Activated CD8-positive, alpha-beta memory T cell treated with anti-CD3 and anti-CD28 coated beads, Interleukin-2, amount 50 U/mL, for 1 hour (primary cell): ENCODE results near the gene NFX1.
A peak's percentile ranks its signal among the peaks of the same experiment; 100 is the strongest.

Experiments
- DNase-seq: peaks from one replicate; pipeline ENCODE4 v3.0.0-alpha.2; 2020; ENCODE audit errors: extremely low read depth

Gene NFX1

DNA sequence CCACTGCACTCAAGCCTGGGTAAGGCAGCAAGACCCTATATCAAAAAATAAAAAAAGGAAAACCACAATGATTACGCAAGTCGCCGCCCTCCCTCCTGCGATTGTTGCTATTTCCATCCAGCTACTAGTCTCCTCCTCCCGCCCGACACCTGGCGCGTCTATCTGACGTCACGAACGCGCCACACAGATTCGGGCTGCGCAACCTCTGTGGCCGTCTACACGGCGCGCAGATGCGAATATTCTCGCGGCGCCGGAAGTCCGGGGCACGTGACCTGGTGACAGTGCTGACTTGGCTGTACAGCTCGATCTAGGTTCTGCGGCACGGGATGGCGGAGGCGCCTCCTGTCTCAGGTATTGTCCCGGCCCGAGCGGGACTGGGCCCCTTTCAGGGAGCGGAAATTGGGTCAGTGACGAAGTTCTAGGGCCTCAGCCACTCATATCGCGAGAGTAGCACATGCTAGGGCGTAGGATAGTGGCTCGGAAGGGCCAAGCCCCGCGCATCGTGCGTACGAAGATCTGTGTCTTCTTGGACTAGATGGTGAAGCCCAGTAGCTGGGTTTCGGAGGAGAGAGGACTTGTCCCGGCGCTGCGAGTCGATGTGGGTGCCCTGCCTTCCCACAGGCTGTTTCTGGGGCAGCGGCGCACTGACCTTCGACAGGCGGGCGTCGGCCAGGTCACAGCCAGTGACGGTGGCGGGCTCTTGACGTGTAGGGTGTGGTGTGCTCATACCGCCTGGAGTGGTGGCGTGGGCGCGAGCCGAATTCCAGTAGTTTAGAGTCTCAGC lies at the start of gene NFX1:
Gene NFX1 (plus strand): TSS at position 270 of the 784 bp plus-strand sequence. CDS start 57 bp downstream, at position 327.
- peak; percentile 99 for DNase-seq

DNA sequence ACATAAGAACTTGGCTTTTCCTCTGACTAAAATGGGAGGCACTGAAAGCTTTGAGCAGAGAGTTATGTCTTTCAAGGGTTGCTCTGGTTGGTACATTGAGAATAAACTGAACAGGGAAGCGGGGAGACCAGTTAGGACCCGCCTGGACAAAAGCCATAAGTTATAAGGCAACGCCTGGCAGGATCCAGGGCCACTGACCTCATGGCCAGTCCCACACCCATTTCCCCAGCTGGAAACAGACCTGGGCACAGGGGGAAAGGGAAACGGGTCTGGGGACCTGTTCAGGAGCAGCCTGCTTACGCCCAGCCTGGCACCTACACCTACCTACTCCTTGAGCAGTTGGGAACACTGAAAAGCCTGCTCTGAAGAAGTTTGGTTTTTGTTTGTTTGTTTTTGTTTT lies 49.0 kb upstream of the NFX1 start:
- no peak for DNase-seq

DNA sequence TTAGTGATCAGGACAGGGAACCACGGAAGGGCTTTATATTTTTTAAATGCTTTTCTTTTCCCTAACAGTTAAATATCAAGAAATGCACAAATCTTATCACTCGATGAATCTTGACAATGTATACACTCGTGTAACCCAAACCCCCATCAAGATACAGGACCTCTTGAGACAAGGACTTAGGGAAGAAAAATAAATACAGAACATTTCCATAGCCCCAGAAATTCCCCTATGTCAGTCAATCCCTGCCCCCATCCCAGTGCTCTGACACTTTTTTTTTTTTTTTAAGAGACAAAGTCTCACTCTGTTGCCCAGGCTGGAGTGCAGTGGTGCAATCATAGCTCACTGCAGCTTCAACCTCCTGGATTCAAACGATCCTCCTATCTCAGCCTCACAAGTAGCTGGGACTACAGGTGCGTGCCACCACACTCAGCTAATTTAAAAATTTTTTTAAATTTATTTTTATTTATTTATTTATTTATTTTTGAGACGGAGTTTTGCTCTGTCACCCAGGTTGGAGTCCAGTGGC lies 47.6 kb upstream of the NFX1 start:
- no peak for DNase-seq

DNA sequence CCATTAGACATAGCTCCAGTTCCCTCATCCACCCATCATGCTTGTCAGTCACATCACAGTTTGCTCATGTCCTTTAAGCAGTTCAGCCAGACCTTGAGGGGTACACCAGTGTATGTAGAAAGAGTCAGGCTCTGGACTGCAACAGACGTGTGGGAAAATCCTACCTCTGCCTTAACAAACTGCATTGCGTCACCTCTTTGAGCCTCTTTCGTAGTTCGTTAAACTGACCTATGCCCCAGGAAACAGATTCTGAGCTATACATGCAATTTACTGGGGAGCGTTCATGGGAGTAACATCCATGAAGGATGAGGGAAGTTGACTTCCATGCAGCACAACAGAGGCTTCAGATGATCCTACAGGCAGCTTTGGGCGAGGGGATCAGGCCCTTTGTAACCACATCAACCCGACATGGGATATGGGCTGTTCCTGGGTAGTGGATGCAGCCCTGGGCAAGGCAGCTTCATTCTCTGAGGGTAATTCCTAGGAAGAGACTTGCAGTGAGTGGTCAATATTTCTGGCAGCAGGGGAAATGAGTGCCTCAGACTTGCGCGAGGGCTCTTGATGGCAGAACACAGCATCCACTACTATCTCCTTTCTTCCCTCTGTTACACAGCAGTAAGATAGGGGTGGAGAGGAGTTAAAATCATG lies 46.1 kb upstream of the NFX1 start:
- no peak for DNase-seq

DNA sequence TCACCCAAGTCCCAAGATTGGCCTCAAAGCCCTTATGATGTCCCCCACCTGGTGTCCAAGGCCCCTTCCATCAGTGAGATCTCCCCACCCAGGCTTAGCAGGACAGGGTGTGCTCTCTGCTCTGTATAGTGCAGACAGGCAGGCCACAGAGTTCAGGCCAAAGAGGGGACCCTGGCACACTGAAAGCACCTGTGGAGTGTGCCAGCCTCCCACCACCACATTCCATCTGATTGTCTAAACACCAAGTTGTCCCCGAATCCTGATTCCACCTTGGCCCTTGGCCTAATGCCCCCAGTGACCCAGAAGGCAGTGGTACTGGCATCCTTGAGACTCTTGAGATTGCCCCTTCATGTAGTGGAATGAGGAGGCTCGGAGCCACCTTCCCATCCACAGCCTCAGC lies 45.0 kb upstream of the NFX1 start:
- DNase-seq = no peak

DNA sequence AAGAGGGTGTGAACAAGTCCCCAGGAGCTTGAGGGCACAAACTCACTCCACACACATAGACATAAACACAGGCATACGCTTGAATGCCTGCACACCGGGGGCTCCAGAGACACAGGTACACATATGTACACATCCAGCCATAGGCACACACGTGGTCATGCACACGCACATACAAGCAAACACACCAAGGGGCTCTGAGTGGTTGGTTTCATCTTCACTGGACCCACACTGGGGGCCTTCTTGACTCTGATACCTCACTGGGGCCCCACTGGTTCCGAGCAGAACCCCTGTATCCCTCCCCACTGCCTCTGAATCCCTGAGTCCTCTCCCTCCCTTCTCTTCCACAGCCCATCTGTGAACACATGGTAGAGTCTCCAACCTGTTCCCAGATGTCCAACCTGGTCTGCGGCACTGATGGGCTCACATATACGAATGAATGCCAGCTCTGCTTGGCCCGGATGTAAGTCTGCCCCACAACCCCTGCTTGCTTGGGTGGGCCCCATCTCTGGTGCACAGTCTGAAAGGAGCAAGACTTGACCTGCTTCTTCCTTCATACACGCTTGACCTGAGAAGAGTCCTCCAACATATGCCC lies 44.0 kb upstream of the NFX1 start:
- DNase-seq = no peak

DNA sequence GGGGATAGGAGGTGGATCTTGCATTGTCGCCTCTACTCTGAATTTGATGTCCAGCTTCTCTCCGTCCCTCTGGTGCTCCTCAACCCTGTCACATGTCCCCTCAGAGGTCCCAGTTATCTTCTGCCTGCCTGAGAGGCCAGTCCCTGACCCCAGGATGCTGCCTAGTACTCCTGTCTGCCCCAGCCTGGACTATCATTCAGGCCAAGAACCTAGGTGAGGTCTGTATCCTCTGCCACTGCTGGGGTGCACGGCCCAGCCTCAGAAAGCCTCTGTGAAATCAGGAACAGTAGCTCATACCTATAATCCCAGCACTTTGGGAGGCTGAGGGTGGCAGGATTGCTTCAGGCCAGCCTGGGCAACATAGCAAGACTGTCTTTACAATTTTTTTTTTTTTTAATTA lies 41.7 kb upstream of the NFX1 start:
- no peak for DNase-seq

DNA sequence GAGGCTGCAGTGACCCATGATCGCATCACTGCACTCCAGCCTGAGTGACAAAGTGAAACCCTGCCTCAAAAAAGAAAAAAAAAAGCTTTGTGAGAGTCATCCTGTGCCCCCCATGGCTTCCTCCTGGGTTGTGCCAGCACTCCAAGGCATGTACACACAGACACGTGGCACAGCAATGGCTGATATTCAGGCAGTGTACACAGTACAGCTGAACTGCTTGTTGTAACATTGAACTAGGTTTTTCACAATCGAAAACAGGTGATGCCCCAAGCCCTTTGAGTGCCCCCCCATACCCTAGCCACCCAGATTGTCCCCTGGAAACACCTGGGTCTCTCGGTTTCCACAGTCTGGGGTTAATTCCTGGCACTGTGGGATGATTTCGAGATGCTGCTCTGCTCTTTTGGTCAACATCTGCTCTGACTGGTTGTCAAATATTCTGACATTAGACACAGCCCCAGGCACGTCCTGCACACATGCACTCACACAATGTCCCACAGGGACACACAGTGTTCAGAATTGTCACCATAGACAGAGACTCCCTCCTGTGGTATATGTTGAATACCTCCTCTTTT lies 41.1 kb upstream of the NFX1 start:
- DNase-seq = no peak

DNA sequence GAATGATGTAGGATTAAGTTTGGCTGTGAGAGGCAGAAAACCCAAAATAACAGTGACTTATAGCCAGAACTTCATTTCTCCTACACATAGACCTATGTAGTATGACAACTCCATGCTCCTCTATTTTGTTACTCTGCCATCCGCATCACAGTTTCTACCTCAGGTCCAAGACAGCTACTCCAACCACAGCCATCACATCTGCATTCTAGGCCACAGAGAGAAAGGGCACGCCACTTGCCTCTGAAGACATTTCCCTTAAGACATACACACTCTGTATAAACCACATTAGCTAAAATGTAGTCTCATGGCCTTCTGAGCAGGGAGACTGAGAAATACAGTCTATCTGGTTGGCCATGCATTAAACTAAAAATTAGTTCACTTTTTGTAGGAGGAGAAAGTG lies 40.3 kb upstream of the NFX1 start:
- DNase-seq = no peak

DNA sequence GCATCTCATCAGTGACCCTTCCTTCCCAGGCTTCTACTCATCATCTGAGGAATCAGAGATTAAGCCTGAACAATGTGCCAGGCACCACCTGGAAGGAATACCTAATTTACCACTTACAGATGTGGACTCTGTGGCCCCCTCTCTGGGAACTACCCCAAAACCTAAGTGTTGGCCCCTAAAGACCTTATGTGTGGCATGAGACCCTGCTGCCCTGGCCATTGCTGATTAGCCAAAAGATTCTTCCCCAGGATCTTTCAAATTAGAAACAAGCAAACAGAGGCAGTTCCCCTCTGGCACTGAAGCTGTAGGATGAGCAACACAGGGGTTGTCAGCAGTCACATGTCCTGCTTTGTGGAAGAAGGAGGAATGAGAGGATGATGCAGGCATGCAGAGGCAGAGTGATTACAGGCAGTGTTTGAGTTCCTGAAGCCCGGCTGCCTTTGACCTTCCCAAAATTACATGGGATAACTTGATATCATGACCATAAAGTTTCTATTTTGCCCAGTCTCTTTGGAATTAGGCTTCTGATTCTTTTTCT lies 39.8 kb upstream of the NFX1 start:
- DNase-seq = no peak

DNA sequence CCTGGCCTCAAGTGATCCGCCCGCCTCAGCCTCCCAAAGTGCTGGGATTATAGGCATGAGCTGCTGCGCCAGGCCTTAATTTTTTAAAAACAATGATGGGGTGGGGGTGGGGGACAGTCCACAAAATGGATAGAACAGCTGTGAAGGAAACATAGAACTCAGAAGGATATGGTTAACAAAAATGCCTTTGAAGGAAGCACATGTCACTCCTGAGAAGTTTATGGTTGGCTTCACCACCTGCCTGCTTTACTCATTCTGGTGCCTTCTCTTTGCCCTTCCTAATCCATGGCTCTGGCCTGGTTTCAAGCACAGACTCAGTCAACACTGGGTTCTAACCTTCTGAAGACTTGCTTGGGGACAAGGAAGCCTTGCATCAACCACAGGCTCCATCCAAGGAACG lies 36.1 kb upstream of the NFX1 start:
- no peak for DNase-seq

DNA sequence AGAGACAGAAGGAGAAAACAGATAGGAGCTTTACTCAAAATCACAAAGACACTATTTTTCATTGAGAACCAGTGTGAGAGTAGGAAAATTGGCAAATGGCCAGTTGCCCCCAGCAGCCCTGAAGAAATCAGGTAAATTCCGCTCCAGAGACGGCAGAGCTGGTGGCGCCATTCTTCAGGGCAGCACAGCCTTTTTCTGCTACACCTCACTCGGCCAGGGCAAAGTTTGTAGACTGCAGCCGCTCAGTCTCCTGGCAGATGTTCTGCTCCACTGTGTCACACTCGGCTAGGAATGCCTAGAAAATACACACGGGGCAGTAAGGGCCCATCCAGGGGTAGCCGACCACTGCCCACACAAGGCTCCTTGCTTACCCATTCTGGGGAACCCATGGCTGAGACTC lies 35.3 kb upstream of the NFX1 start:
- DNase-seq = no peak

DNA sequence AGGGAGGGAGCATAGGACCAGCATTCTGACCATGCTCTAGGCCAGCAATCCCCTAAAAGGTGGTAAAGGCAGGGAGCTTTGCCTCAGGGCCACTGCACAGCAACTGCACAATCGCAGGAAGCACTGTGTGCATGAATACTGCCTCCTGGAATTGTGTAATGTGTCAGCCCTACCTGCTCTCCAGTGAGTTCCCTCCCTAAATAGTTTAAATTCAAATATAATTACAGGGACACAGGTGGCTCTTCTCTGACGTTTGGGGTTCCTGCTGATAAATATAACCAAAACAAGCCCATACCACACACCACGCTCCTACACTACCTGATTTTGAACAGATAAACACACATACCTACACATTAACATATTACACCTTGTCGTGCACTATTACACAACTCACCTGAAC lies 34.8 kb upstream of the NFX1 start:
- no peak for DNase-seq

DNA sequence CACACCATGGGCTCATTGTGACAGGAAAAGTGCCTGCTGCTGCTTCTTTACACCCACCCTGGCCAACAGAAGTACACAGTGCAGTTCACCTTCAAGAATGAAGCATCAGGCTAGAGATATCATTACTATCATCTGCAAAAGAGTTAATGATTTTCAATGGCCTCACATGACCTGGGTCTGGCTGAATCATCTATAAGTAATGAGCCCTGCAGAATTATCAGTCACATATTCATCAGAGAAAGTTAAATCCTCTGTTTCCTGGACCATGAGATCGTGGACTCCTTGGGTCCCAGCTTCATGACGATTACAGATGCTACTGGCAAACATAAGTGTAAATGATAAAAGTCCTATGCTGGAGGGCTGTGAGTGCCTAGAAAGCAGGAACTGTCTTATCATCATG lies 34.1 kb upstream of the NFX1 start:
- no peak for DNase-seq

DNA sequence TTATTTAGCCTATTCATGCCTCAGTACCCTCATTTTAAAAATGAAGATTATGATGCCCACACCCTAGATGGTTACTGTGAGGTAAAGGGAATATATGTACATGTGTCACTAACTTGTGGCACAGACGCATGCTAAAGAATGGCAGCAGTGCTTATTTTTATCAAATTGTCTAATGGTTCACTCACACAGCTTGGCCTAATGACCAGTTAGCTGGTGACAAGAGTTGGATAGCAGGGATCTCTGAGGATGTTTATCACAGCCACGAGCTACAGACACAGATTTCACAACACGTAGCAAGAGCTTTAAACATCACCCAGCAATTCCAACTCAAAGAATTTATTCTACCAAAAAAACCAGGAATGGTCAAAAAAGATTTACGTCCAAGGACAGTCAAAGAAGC lies 33.0 kb upstream of the NFX1 start:
- no peak for DNase-seq

DNA sequence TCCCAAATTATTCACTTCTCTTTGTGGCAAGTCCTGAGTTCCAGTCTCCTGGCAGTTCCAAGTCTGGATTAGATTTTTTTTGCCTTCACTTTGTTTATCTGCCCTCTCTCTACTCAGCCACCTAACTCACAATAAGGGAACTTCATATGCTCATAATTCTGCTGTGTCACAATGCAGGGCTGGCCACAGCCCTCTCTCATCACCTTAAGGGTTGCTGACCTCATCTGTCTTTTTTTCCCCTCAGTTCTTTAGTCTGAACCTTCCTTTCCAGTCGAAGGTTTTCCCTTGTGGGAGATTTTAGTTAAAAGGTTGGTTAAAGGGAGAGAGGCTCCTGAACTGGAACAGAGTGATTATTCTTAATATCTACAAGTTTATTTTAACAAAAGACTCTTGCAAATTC lies 29.9 kb upstream of the NFX1 start:
- no peak for DNase-seq

DNA sequence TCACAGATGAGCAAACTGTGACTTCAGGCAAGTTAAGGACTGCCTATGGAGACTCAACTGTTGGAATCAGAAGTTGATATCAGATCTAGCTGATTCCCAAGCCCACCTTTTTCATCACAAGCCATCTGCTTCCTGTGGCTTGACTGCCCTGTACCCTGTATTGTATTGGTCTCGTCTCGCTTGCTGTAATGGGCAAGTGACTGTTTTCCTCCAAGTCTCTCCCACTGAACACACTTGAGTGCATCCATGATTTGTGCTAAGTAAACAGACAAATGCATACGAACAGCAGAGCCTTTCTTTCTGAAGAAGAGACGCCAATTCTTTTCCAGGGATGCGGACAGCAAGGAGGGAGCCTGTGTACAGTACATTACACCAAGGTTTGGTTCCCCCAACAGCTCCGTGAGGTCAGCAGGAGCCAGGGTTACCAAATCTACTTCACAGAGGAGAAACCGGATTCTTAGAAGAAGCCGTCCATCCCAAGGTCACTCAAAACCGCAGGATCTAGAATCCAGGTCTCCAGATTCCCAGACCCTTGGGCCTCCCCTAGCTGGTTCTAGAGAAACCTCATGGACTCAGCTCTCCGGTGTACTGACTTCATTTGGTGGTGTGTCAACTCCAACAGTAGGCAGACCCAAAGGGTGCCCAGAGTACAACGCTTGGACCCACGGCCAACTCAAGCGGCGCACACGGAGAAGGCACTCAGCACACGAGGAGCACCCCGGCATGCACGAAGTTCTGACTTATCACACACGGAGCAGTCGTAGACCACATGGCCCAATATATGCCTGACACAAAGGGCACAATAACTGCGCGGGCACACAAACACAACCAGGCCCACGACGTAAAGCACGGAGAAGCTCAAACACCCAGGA lies 26.9 kb upstream of the NFX1 start:
- no peak for DNase-seq

DNA sequence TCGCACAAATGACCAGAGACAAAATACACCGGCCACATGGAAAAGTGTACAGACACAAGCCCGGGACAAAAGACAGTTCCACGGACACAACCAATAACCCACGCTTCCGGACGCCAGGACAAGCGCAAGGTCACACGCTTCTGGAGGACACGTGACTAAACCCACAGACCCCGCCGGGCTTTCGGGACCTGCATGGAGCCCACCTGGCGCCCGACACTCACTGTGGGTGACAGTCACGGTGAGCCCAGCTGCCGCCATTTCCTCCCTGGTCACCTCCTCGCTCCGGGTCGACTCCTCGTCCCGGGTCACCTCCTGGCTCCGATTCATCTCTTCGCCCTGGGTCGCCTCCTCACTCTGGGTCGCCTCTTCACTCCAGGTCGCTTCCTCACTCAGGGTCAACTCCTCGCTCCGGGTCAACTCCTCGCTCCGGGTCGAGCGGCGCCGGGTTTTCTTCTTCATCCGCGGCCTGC lies 26.3 kb upstream of the NFX1 start:
- no peak for DNase-seq

DNA sequence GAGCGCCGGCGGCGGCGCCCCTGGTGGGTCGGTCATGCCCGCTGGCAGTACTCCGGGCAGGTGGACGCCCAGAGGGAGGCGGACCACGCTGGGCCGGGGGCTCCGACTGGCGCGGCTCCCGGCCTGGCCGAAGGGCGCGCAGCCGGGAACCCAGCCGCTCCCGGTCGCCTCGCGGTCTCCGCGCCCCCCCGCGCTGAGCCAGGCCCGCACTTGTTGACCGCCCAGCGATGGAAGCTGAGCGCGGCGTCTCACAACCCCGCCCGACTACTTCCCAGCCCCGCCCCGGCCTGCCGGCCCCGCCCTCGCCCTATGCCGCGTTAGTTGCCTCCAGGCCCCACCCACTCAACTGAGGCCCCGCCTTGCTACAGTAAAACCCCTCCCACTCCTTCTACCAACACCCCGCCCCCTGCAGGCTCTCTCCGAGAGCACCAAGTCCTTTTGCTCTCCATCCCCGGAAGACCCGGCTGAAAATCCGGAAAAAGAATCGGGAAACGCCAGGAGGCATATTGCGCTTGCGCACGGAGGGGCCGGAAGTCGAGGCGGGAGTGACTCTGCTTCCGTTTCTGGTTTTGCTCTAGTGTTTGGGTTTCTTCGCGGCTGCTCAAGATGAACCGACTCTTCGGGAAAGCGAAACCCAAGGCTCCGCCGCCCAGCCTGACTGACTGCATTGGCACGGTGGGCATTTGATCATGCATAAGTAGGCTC lies 25.7 kb upstream of the NFX1 start, which contains the start of the genes BAG1 and CHMP5:
Gene BAG1 (minus strand): TSS at position 236 of the 705 bp plus-strand sequence.
Gene CHMP5 (plus strand): TSS at position 577 of the 705 bp plus-strand sequence. CDS start 30 bp downstream, at position 607.
- peak; percentile 98 for DNase-seq

DNA sequence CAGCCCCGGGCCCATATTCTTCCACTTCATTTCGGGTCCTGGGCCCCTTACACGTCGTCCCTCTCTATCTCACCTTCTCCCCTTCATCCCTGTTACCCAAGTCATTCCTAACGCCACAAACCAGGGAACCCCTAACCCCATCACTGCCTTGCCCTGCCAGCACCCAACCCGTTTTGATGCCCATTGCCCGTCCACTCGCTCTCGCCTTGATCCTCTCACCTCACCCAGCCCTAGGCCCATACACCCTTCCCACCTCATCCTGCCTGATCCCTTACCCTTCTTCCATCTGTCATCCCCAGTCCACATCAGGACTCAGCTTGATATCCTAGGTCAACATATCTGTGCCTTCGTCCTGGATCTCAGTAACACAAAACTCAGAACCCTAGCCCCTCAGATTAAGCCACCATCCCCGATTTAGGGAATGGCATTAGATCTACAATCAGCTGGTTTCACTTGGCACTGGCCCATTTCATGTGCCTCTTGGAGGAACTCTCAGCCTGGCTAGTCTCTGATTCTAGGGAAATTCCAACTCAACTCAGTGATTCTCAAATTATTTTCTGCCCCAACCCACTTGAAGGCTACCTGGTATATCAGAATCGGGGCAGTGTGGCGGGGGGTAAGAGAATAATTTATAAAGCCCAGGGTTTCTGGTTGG lies 25.0 kb upstream of the NFX1 start:
- no peak for DNase-seq
